OCI-LY1 (cell line): ENCODE data around the gene GRIPAP1.

Experiments
- H2AFZ ChIP-seq: fragments of 200-600 bp; sonication (generic), shearing (Covaris generic); 2 replicates; pipeline ENCODE4 v1.6.0; 2014; ENCODE audit warnings: antibody characterized with exemption, mild to moderate bottlenecking, low read length
- H3F3A ChIP-seq: fragments of 200-600 bp; sonication (generic), shearing (Covaris generic); 2 replicates; pipeline ENCODE4 v1.6.0; 2014; ENCODE audit warnings: mild to moderate bottlenecking, antibody characterized with exemption, low read length, moderate library complexity; ENCODE audit not compliant: insufficient read depth
- H3K27ac ChIP-seq: fragments of 200-600 bp; sonication (generic); 2 replicates; pipeline ENCODE4 v1.5.1; 2014; ENCODE audit warnings: low read length, mixed run types, mild to moderate bottlenecking, low read depth; ENCODE audit not compliant: poor library complexity, severe bottlenecking
- H3K27me3 ChIP-seq: fragments of 200-600 bp; sonication (generic); 2 replicates; pipeline ENCODE4 v1.6.0; 2014; ENCODE audit warnings: antibody characterized with exemption, mild to moderate bottlenecking, low read length, moderate library complexity; ENCODE audit not compliant: insufficient read depth
- H3K36me3 ChIP-seq: fragments of 200-600 bp; sonication (generic); 2 replicates; pipeline ENCODE4 v1.6.1; 2014; ENCODE audit warnings: mild to moderate bottlenecking, antibody characterized with exemption, low read length, moderate library complexity, mixed read lengths; ENCODE audit not compliant: insufficient read depth
- H3K4me1 ChIP-seq: fragments of 200-600 bp; sonication (generic); 2 replicates; pipeline ENCODE4 v1.5.1; 2014; ENCODE audit warnings: mild to moderate bottlenecking, low read length, moderate library complexity; ENCODE audit not compliant: insufficient read depth, severe bottlenecking
- H3K4me2 ChIP-seq: fragments of 200-600 bp; sonication (generic), shearing (Covaris generic); 2 replicates; pipeline ENCODE4 v1.6.1; 2014; ENCODE audit warnings: low read length
- H3K4me3 ChIP-seq: fragments of 200-600 bp; sonication (generic); 2 replicates; pipeline ENCODE4 v1.5.1; 2014; ENCODE audit warnings: low read length, low read depth, mild to moderate bottlenecking, mixed read lengths; ENCODE audit not compliant: poor library complexity, severe bottlenecking
- H3K79me2 ChIP-seq: fragments of 200-600 bp; shearing (Covaris generic); 2 replicates; pipeline ENCODE4 v1.6.1; 2016; ENCODE audit warnings: mixed run types, low read length, mixed read lengths; ENCODE audit not compliant: insufficient read depth
- H3K9ac ChIP-seq: fragments of 200-600 bp; sonication (generic), shearing (Covaris generic); 2 replicates; pipeline ENCODE4 v1.6.1; 2014; ENCODE audit warnings: mild to moderate bottlenecking, low read length, mixed read lengths
- H3K9me2 ChIP-seq: fragments of 200-600 bp; sonication (generic), shearing (Covaris generic); 2 replicates; pipeline ENCODE4 v1.6.1; 2014; ENCODE audit warnings: low read depth, mild to moderate bottlenecking, low read length, mixed read lengths
- H3K9me3 ChIP-seq: fragments of 200-600 bp; shearing (Covaris generic); 2 replicates; pipeline ENCODE4 v1.6.1; 2014; ENCODE audit warnings: low read length, mixed read lengths
- H4K20me1 ChIP-seq: fragments of 200-600 bp; sonication (generic), shearing (Covaris generic); 2 replicates; pipeline ENCODE4 v1.6.0; 2016; ENCODE audit warnings: mild to moderate bottlenecking, low read length; ENCODE audit not compliant: insufficient read depth
- CTCF ChIP-seq: fragments of 200-600 bp; sonication (generic), shearing (Covaris generic); IDR thresholded peaks from 2 replicates; pipeline ENCODE4 v1.5.1; 2017; ENCODE audit warnings: mild to moderate bottlenecking, antibody characterized with exemption, low read length, moderate library complexity, mixed read lengths
- EZH2 ChIP-seq: fragments of 200-600 bp; sonication (generic), shearing (Covaris generic); IDR thresholded peaks from 2 replicates; pipeline ENCODE4 v1.8.0; 2017; ENCODE audit warnings: borderline replicate concordance, mixed run types, mild to moderate bottlenecking, antibody characterized with exemption, low read length, moderate library complexity, mixed read lengths

GRIPAP1 gene

GRCh38 chrX:48975541-48975940, 26.5 kb downstream of the GRIPAP1 start:
- peaks cover 24% of the 10 kb centered on the region for H3K36me3 ChIP-seq
- no peaks in the 10 kb centered on the region for H3F3A ChIP-seq
- H2AFZ ChIP-seq, result no peak overlapping the region
- no peak overlapping the region for H3K4me2 ChIP-seq
- no peaks in the 10 kb centered on the region for H4K20me1 ChIP-seq
- no peak overlapping the region for H3K27ac ChIP-seq
- no peaks in the 10 kb centered on the region for H3K9me3 ChIP-seq
- no peaks in the 10 kb centered on the region for H3K79me2 ChIP-seq
- no peak overlapping the region for H3K9ac ChIP-seq
- no peak overlapping the region for H3K4me3 ChIP-seq
- no peaks in the 10 kb centered on the region for H3K9me2 ChIP-seq
- no peak for TF ChIP-seq CTCF
- no peak for TF ChIP-seq EZH2
- no peaks in the 10 kb centered on the region for H3K27me3 ChIP-seq
- peaks cover 4% of the 10 kb centered on the region for H3K4me1 ChIP-seq

- H3K9ac ChIP-seq, result no peak overlapping the region
- H3K27ac ChIP-seq, result no peak overlapping the region
- no peaks in the 10 kb centered on the region for H3F3A ChIP-seq
- no peak overlapping the region for H3K4me3 ChIP-seq
- H2AFZ ChIP-seq, result no peak overlapping the region
- no peaks in the 10 kb centered on the region for H3K9me2 ChIP-seq
- no peaks in the 10 kb centered on the region for H3K9me3 ChIP-seq
- H3K79me2 ChIP-seq, result no peaks in the 10 kb centered on the region
- TF ChIP-seq EZH2, result no peak
- TF ChIP-seq CTCF, result no peak
- peaks cover 24% of the 10 kb centered on the region for H3K36me3 ChIP-seq
- no peaks in the 10 kb centered on the region for H4K20me1 ChIP-seq
- H3K4me1 ChIP-seq, result peaks cover 4% of the 10 kb centered on the region
- no peaks in the 10 kb centered on the region for H3K27me3 ChIP-seq
- no peak overlapping the region for H3K4me2 ChIP-seq
Measured at GRCh38 chrX:48975041-48975440, 27.0 kb downstream of the GRIPAP1 start.

GRCh38 chrX:48974574-48974973, 27.5 kb downstream of the GRIPAP1 start:
- Histone ChIP-seq H4K20me1 (no peaks in the 10 kb centered on the region), H3K27ac (no peak overlapping the region), H3K9me3 (no peaks in the 10 kb centered on the region), H3K9me2 (no peaks in the 10 kb centered on the region), H3K27me3 (no peaks in the 10 kb centered on the region), H3K4me3 (no peak overlapping the region), H3F3A (no peaks in the 10 kb centered on the region), H3K4me2 (no peak overlapping the region), H3K4me1 (peaks cover 4% of the 10 kb centered on the region), H3K79me2 (no peaks in the 10 kb centered on the region), H3K9ac (no peak overlapping the region), H2AFZ (no peak overlapping the region), H3K36me3 (peaks cover 24% of the 10 kb centered on the region)
- TF ChIP-seq EZH2 (no peak), CTCF (no peak)
